Pons (tissue), 1 donor: Measurements from ENCODE around the gene HOXB3.

ENCODE experiments used
- DNase-seq: peaks from one replicate; pipeline ENCODE4 v3.0.0-alpha.2; 2016; ENCODE audit warnings: low spot score

HOXB3 gene

DNA sequence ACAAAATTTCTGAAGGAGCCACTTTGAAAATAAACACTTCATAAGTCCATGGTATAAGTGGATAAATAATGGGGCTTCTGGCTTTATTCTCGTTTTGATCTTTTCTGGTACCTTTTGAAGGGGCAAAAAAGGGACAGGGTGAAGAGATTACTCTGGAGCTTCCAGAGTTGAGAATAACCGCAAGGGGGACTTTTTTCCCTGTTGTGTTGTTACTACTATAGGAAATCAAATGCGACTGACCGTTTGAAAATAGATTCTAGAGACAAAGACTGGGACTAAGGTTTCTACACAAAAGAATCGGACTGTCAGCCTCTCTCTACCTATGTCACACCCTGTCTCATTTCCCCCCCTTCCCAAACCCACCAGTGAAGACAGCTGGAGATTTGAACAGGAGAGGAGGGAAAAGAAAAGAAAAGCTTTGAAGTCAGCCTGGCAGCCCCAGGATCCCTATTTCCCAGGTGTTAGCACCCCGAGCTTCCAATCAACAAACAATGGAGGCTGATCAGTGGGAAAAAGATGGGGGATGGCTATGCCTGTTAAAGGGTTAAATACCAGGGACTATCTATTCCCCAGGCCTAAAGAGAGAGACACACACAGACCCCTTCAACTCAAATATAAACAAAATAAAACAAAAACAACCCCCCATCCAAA is 20.2 kb downstream of the HOXB3 start:
- no peak for DNase-seq

DNA sequence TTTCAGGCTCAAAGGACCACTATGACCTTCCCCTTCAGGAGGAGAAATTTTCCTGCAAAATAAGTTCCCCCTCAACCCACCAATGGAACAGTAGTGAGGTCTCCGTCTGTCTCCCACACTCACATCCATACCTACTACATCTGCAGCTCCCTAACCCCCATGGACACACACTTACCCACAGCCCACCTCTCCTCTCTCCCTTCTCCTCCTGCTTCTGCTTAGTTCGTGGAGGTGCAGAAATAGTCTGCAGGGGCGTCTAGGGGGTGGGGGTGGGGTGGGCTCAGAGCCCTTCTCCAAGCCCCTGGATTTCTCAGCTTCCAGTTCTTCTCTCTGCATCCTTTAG is 20.8 kb downstream of the HOXB3 start:
- DNase-seq: no peak

DNA sequence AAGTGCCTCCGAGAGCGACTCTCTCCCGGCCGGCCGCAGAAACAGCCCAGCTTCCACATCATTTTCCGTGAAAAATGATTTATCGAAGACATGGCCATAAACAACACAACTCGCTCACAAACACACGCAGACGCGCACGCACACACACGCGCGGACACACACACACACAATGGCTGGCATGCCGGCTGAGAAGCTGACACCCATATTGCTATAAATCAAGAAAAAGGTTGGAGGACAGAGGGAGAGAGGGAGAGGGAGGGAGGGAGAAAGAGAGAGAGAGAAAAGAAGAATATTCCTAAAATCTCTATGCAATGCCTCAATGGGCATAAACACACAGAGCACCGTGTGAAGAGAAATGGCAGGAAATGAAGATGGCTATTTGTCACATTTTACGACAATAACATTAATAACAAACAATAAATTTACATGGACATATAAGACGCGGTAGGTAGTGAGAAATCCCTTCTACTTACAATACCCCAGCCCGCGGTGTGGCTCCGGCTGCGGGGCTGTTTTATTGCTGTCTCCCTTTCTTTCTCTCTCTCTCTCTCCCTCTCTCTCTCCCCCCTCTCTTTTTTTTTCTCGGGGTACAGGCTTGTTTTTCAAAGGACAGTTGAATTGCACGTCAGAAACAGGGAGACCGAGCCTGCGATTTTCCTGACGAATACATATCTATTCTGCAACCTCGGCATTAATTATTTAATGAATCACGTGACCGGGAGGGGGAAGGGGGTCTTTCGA is 21.4 kb downstream of the HOXB3 start:
- no peak for DNase-seq

- no peak for DNase-seq
Observed at GRCh38 chr17:48567646-48568354, 22.2 kb downstream of the HOXB3 start.

DNA sequence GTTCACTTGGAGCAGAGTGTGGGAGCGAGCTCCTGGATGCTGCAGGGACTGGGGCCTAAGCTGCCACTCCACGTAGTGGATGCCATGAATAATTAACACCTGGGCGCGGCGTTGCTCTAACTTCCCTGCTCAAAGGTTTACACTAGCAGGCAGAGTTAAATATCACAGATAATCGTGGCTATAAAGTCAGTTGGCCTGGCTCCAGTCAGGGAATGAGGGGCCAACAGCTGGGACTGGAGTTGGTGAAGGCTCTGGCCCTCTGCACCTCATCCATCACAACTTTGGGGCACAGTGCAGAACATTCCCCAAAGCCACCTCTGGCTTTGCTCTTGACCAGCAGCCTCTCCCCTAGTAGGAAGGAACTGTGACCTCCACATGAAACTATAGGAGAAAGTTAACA is 22.8 kb downstream of the HOXB3 start:
- no peak for DNase-seq

GRCh38 chr17:48566717-48567116 is 23.3 kb downstream of the HOXB3 start:
- DNase-seq: no peak

DNA sequence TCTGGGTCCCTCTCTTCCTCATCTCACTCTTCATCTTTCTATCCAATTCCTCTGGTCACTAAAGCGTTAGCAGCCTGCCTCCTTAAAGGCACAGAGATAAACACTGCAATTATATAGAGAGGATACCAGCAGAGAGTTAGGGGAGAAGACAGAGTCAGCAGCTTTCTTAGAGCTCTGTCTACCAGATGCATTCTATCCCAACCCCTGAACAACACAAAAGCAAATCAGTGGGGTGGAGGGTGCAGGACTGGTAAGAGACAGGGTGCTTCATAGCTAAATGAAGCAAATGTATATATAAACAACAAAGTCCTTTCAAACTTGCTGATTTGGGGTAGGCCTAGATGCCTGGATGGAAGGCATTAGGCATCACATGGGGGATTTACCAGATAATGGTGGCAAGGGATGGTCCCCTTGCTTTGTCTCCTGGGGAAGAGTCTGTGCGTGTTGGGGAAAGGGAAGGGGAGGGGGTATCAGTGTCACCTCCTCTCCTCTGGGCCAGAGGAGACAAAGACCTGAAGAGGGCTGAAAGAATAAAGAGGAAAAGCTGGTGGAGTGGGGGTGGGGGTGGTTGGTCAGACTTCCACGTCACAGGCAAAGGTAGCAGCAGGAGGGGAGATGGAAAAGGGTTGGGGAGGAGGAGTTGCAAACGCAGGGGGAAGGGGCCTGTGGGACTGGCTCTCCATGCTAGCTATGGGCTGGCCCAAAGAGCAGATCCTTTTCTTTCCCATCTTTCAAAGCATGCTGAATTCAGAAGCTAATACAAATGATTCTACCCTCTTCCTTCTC is 23.9 kb downstream of the HOXB3 start:
- no peak for DNase-seq

- no peak for DNase-seq
Observed at GRCh38 chr17:48565022-48565554, 25.0 kb downstream of the HOXB3 start.

DNA sequence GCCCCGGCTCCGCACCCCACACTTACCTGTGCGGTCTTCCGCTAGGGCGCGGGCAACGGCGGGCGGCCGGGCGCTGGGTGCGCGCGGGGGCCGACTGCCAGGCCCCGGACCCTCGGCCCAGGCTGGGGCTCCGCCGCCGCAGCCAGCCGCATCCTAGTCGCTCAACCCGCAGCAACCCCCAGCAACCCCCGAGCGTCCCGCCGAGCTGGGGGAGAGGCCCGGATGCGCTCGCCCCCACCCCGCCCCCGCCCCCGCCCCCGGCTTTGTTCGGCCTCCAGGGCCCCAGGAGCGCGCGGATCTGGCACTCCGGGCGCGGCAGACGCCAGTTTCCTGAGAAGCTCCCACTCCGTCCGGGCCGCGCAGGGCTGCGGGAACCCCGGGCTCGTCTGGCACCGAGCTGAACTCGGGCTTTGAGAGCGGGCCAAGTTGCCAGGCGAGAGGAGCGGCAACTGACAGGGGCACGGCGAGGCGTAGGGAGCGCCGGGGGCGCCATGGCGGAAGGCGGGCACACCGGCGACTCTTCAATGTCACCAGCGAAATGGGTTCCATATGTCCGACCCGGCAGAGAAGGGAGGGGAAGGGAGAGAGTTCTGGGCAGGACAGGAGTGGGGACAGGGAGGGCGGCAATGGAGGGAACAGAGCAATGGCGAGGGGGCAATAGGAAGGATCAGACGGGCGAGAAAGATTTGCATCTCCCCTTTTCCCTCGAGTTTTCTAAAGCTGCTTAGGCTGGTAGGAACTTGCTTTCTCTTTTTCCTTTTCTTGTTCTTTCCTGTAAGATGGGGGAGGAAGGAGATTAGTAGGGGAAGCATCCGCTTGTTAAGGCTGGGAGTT is 25.6 kb downstream of the HOXB3 start:
- DNase-seq: no peak

DNA sequence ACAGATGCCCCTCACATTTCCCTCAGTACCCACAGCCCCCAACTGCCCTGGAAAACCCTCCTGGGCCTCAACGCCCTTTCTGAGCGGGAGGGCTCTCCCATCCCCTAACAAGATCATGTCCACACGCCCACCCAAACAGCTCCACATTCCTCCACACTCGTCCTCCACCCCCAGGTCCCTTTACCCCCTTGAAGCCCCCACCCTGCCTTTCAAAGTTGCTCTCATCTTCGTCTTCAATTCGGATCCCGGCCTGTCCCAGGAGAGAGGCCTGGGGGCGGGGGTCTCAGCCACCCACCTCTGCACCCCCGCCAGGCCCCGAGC is 26.2 kb downstream of the HOXB3 start:
- DNase-seq: no peak

DNA sequence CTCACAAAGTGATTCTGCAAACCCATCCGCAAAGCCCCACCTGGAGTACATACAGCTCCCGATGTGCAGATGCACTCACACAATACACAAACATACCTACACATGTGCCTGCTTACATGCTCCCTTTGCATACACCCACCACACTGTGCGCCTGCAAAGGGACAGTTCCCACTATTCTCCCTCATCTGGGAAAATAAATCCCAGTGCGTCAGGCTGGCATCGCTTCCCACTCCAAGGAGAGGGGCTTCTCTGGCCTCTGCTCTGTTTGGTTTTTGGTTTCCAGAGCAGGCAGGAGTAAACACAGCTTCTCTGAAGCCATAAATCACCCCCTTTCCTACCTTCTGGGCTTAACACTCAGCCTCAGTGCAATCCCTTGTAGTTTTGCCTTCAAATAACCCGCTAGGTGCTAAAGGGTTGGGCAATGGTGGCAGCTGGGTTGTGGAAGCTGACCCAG is 26.6 kb downstream of the HOXB3 start:
- no peak for DNase-seq

GRCh38 chr17:48562934-48563333 is 27.1 kb downstream of the HOXB3 start:
- DNase-seq: no peak

DNA sequence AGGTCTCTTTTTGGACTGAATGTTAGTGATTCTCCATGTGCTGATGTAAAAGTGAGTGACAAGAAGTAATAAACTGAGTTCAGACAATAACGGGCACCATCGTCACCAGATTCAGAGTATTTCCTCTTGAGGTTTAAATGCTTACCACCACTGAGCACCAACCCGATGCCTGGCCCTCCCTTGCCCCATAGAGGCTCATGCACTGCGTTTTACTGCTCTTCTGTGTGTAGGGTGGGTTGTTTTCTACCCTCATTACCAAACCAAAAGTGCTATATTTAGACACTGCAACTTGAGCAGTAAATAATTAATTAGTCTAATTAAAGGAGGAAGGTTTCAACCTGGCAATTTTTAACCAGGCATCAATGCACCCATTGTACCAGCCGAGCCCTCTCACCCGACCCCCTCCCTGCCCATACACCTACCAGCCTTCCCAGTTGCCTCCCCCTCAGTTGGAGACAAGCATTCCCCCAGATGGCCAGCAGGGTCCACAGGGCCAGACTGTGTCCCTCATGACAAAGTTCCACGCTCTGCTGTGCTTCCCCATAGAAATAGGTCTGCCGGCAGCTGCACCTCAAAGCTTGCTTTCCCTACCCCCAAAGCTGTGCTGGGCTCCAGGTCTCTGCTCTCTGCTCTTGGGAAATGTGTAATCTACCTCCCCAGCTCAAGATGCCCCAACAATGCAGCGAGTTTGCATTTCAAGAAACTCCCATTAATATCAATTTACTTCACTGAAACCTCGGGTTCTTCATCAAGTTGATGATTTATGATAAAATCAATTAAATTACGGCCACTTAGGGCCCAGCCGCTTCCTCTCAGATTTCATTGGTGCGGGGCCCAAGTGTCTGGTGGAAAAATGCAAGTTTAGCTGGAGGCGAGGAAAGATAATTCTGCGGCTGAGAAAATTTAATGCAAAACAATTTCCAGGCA is 27.9 kb downstream of the HOXB3 start:
- no peak for DNase-seq

GRCh38 chr17:48559840-48560817 is 29.9 kb downstream of the HOXB3 start:
- no peak for DNase-seq

GRCh38 chr17:48559122-48559839 is 30.8 kb downstream of the HOXB3 start:
- no peak for DNase-seq

- DNase-seq: no peak
Observed at GRCh38 chr17:48558831-48559121, 31.3 kb downstream of the HOXB3 start.

DNA sequence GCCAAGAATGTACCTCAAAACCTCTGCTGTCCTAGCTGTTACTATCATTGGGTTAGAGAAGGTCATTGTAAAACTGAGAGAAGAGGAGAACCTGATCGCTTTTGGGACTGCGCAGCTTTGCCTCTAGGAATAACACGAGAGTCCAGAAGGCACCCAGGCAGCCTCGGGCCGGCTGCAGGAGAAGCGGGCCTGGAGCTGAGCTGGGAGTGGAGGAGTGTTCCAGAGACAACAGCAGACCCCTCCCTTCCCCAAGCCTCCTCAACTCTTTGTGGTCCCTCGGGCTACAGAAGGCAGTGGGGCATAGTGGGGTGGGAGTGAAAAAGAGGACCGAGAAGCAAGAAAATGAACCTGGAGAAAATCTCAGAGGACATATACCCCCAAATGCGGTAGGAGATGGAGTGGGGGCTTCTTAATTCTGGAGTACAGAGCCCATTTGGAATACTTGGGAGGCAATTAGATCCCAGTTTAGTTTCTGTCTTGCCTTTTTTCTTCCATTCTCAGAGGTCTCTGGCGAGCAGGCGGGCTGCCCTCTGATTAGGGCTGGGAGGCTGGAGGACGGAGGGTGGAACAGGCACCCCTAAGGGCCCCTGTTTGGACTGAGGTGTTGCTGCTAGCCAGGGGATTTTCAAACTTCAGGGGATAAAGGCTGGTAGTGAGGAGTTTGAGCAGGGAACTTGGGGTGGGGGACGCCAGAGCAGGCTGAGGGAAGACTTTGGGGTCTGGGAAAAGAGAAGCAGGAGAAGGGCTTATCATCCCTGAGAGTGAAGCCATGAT is 31.8 kb downstream of the HOXB3 start:
- DNase-seq: no peak
